NOMO-1 treated with dmso at 0.1 percent for 144 hours (cell line): Measurements from ENCODE around the gene UHRF1.

Experiments used
- DNase-seq: peaks from one replicate; lab custom pipeline; 2025; ENCODE audit not compliant: unreplicated experiment; lab: John Stamatoyannopoulos, UW

UHRF1 gene

DNA sequence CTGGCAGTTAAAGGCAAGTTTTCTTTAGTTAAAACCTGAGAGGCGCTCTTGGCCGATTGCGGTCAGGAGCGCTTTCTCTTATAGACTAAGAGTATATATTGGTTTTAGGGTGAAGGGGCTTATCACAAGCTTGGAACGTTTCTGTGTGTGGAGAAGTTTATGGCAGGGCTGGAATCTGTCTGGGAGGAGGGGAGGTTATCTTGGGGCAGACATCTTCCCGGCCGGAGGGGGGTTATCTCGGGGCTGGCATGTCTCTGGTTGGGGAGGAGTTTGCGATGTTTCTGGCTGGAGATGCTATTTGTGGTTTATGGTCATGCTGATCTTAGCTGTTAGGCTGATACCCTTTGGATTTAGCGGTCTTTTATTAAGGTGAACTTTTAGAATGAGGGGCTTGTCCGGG is 78.0 kb downstream of the UHRF1 start:
- DNase-seq, result no peak

DNA sequence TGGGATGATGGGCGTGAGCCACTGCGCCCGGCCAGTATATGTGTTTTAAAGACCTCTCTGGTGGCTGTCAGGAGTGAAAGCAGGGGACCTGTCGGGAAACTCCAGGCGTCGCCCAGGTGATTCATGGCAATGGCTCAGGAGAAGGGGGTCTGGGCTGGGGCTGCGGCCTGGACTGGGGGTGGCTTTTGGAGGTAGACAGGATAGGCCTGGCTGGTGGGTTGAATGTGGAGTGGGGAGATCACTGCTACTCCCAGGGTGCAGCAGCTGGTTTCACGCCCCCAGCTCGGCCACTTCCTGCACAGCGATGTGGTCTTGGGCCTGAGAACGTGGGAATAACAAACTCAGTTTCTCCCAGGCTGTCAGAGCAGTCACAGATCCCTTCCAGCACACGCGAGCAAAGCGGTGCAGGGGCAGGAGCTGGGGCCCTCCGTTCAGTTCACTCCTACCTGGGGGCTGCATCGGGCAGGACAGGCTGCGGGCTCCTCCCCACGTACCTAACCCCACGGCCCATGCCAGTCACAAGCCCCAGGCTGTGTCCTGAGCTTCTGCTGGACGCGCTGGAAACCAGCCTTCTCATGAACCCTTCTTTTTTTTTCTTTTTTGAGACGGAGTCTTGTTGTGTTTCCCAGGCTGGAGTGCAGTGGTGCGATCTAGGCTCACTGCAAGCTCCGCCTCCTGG is 78.5 kb downstream of the UHRF1 start:
- no peak for DNase-seq

DNA sequence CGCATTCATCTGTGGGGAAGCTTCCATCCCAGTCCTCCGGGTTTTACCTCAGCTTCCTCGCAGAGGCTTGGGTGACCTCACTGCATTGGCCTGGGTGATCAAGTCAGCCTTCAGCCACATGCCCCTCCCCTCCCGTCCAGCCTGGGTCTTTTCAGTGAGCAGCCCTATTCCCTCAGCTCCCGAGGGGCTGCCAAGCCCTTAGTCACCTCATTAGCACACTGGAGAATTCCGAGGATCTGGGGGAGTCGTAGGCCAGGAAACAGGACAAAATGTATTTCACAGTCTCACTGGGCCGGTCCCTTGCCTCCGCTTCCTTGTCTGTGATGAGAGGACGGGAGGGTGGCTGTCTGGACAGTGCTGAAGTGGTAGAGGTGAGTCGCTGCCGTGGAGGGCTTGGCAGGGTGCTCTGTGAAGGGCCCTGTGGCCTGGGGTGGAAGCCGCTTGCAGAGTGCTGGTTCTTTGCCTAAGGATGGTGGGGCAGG is 79.5 kb downstream of the UHRF1 start:
- no peak for DNase-seq

DNA sequence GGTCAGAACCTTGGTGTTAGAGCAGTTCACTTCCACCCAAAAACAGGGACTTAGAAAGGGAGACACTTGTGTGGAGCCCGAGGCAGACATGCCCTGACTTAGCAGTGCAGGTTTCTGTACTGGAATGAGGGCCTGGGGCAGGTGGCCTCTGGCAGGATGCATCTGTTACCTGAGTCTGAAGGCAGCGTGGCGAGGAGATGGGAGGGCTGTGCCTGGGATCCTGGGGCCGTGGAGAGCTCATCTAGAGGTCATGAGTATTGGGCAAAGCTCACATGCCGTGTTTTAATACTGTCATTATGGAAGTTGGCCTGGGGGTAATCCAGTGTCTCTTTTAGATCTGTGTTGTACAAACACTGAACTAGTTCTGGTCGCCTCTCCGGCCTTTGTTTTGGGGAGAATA is 81.0 kb downstream of the UHRF1 start:
- no peak for DNase-seq

DNA sequence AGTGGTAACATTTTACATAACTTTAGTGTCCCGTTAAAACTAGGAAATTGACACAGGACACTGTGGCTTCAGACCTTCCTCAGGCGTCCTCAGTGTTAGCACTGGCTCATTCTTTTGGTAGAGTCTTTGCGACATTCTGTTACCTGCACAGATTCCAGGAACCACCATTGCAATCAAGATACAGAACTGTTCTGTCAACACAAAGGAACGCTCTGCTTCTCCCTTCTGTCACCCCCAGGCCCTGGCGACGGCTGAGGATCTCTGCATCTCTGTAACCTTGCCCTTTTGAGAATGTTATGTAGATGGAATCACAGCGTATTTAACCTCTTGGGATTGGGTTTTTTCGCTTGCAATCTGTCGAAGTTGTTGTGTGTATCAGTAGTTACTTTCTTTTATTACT is 82.2 kb downstream of the UHRF1 start:
- DNase-seq, result no peak

DNA sequence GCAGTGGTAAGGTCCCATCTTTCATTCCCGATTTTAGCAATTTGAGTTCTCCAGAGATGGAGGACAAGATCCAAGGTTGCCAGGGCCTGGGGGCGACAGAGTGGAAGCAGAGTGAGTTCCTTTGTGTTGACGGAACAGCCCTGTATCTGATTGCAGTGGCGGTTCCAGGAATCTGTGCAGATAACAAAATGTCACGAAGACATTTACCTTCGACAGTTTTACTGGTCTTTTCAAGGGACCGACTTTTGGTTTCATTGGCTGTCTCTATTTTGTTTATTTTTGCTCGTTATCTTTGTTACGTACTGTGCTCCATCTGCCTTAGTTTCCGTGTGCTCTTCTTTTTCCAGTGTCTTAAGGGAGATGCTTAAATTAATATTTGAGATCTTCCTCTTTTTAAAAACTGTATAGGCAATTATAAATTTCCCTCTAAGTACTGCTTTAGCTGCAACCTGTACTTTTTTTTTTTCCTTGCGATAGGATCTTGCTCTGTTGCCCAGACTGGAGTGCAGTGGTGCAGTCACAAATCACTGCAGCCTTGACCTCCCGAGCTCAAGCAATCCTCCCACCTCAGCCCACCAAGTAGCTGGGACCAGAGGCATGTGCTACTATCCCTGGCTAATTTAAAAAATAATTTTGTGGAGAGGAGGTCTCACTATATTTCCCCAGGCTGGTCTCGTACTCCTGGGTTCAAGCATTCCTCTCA is 82.8 kb downstream of the UHRF1 start:
- DNase-seq, result no peak

DNA sequence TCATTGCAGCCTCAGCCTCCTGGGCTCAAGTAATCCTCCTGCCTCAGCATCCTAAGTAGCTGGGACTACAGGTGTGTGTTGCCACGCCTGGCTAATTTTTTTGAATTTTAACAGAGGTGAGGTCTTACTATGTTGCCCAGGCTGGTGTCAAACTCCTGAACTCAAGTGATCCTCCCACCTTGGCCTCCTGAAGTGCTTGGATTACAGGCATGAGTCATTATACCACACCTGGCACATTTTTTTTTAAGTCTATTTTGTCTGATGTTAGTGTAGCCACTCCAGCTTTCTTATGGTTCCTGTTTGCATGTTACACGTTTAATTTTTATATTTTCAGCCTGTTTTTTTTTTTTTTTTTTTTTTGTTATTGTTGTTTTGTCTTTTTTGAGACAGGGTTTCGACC is 84.4 kb downstream of the UHRF1 start:
- DNase-seq, result no peak

DNA sequence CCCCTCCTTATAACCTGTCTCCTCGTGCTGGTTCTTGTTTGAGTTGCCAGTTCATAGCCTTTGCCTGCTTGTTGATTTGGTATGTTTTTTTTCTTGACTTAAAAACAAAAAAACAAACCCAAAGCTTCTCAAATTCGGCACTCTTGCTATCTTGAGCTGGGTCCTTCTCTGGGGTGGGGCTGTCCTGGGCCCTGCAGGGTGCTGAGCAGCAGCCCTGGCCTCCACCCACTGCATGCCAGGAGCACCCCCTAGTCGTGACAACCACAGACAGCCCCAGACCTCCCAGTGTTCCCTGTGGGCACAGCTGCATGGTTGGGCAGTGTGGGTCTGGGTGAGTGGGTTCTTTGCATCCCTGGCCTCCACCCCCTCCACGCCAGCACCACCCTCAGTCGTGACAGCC is 87.4 kb downstream of the UHRF1 start:
- DNase-seq, result no peak

DNA sequence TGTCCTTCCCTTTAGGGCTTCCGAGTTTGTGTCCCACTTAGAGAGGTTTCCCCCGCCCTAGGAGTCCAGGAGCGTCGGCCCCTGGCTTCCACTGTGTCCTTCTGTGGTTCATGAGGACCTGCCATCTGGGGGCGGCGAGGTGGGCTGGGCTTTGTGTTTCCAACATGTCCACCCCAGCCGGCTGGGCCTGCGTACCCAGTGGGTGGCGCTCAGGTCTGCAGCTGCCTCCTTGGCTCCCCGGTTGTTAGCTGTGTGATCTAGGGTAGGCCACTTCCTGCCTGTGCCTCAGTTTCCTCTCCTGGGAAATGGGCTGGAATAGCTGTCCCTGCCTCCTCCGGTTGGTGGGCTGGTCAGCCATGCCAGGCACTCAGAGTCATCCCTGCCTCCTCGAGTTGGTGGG is 88.0 kb downstream of the UHRF1 start:
- DNase-seq, result no peak

DNA sequence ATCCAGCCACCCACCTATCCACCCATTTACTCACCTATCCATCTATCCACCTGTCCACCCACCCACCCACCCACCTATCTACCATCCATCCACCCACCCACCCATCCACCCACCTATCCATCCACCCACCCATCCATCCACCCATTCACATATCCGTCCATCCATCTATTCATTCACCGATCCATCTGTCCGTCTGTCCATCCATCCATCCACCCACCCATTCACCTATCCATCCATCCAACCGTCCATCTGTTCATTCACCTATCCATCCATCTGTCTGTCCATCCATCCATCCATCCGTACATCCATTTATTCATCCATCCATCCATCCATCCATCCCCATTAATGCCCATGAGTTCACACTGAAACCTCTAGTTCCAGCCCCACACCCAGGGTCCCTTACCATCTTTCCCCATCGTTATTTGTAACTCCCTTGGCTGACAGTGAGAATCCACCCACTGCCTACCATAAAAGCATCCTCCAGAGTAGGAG is 90.9 kb downstream of the UHRF1 start:
- DNase-seq, result no peak

DNA sequence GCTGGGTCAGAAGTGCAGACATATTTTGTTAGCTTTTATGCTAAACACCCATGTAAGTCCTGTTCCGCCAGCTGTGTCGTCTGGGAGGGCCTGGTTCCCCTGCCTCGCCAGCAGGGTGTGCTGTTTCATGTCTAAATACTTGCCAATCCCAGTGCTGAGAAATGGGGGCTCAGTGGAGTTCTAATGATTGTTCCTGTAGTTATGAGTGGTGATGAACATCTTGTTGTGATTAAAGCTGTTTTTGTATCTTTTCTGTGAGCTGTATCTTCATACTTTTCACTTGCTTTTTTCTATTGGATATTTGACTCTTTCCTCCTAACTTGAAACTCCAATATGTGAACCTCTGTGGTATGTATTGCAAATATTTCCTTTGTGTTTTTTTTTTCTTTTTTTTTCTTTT is 92.3 kb downstream of the UHRF1 start:
- no peak for DNase-seq

DNA sequence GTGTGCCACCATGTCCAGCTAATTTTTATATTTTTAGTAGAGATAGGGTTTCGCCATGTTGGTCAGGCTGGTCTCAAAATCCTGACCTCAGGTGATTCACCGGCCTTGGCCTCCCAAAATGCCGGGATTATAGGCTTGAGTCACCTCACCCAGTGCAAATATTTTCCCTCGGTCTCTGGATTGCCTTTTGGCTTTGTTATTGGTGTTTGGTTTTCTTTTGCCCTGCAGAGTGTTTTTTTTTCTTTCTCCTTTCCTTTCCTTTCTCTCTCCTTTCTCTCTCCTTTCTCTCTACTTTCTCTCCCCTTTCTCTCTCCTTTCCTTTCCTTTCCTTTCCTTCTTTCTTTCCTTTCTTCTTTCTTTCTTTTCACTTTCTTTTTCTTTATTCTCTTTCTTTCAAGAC is 92.8 kb downstream of the UHRF1 start:
- DNase-seq, result no peak

DNA sequence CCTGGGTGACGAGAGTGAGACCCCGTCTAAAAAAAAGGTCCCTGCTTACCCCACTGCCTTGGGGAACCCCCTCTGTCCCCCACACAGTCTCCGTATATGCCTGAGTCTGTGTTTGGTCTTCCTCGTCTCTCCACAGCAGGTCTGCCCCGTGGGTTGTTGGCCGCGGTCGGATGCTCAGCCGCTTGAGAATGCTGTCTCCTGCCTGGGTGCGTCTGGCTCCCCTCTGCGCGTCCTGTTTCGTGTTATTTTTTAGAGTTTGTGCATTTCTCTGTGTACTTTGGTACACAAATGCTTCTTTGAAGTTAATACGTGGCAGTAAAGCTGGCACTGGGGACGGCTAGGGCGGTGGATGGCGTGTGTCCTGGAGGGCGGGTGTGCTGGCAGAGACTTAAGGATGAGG is 94.5 kb downstream of the UHRF1 start:
- no peak for DNase-seq

DNA sequence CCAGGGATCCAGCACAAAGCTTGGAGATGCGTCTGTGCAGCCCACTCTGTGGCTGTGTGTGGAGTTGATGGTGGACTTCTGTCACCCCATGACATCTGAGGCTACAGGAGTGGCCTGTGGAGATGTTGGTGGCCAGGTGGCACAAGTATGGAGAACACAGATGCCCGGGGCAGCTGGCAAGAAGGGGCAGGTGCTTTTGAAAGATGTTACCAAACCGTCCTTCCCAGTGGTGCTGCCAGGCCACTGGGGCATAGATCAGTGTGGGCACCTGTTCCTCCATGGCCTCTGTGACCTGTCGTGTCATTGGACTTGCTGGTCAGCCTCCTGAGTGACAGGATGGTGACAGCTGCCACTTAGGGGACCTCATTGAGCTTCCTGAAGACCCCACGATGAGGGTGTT is 95.8 kb downstream of the UHRF1 start:
- no peak for DNase-seq

DNA sequence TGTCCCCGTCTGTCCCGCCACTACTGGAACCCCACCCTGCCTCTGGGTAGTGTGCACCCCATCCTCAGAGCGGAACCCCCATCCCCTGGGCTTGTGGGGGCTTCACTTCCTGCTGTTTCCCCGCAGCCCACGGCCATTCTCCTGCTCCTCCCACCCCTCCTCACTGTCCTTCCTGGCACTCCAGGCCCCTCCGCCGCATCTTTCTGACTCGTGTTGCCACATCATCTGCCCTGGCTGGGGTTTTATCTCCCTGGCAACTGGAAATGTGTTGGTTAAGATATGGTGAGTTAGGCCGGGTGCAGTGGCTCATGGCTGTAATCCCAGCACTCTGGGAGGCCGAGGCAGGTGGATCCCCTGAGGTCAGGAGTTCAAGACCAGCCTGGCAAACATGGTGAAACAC is 96.9 kb downstream of the UHRF1 start:
- no peak for DNase-seq

DNA sequence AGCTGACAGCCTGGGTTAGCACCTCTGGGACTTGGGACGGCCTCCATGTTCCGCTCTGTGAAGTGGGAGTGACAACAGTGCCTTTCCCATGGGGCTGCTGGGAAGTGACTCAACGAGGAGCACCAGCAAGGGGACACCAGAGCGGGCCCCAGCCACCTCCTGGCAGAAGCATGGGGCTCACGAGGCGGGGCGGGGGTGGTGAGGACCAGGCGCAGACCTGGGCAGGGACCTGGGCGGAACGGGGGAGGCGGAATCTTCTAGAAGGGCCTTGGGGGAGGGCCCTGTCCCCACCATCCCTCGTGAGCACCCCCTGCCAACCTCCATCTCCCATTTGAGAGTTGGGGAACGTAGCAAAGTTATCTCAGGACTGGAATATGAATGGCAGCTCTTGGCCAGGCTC is 97.5 kb downstream of the UHRF1 start:
- DNase-seq, result no peak
